ENCODE measurements around the gene PLCB1.
"Not testable (repeated sequence)": the region's sequence is repeated elsewhere in the genome, so short reads cannot be mapped to it uniquely, and the experiment has no call there.

The PLCB1 gene

GRCh38 chr20:8438748-8439147 lies 306.7 kb downstream of the PLCB1 start:
- DNase-seq (ENCODE audit: low read depth, low spot score): no peak

GRCh38 chr20:8443464-8444072 lies 311.5 kb downstream of the PLCB1 start:
- no peak for DNase-seq (ENCODE audit: low read depth, low spot score)

DNA sequence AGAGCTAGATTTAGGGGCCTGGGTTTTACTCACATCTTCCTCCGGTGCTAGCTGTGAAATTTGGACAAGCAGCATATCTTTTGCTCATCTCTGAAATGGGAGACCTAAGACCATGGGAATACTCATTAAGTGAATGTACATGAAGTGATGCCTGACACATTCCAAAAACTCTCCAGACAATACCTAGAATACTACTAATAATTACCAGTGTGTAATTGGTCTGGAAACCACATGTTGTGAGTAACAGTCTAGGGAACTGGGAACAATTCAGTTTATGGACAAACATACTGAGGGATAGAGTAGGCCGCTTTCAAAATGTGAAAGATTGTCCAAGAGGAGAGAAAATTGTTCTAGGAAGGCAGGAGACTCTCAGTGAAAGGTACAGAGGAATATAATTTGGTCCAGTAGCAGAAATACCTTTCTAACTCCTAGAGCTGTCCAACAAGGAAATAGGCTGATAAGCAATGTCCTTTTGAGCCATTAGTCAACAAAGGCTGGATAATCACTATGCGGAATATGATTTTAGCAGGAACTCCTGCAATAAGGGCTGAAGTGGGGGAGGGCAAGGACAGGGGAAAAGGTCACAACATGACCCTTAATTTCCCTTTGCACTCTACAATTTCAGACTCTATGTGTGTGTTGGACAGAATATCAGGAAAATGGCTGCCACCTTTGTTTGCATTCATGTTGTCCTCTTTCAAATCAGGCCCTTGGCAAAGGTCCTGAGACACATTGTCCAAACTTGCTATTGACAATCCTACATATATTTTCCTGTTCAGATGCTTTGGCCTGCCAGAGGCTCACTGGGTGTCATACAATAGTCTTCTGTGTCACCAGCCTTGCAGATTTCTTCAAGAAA lies 315.4 kb downstream of the PLCB1 start:
- DNase-seq (ENCODE audit: low read depth, low spot score): no peak

DNA sequence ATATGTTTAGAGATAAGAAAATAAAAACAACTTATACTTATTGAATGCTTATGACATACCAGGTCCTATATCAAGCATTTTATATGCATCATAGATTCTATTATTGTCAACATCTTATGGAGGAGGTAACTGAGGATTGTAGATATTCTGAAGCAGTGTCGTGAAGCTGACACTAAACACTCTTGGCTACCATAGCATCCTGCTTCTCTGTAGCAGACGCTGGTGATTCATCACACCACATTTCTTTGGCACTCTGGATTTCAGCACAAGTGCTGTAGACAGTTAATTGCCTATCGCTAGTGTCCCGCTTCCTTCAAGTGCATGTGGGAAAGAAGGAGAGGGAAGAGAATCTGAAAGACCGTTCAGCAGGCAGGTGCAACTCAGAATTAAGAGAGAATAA lies 317.1 kb downstream of the PLCB1 start:
- DNase-seq (ENCODE audit: low read depth, low spot score): no peak

- DNase-seq (ENCODE audit: low read depth, low spot score): no peak
These were observed 322.2 kb downstream of the PLCB1 start for GRCh38 chr20:8454137-8454712.

- no peak for DNase-seq (ENCODE audit: low read depth, low spot score)
These were observed 324.7 kb downstream of the PLCB1 start for GRCh38 chr20:8456765-8457164.

GRCh38 chr20:8457978-8458377 lies 325.9 kb downstream of the PLCB1 start:
- no peak for DNase-seq (ENCODE audit: low read depth, low spot score)

DNA sequence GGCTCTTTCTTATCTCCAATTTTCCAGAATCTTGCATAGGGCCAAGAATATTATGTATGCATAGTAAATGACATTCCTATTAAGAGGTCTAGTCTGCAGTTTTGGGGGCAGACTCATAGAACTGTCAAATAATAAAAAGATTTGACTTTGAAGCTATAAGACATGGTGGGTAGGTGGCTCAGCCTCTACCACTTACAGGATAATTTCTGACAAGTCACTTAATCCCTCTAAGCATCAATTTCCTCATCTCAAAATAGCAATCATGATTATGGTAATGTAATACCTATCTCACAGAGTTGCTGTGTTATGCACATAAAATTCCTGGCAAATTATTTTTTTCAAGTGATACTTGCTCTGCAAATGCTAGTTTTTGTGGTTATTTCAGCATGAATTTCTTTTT lies 329.1 kb downstream of the PLCB1 start:
- DNase-seq (ENCODE audit: low read depth, low spot score): no peak

DNA sequence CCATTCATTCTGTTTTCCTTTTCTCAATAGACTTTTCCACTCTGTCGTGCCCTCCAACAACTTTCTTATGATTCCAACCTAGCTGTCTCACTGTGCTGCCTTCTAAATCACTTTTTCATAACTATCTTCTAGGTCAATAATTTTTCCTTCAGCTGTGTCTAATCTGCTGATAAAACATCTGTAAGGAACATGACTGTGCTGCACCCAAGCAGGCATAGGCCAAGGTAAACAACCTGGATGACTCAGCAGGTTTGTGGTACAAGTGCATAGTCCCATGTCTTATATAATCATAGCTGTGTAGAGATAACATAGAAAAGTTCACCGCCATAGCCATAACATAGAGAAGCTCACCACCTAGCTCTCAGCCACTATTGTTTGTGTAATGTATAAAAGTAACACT lies 332.3 kb downstream of the PLCB1 start:
- DNase-seq (ENCODE audit: low read depth, low spot score): no peak

GRCh38 chr20:8466781-8467180 lies 334.7 kb downstream of the PLCB1 start:
- DNase-seq (ENCODE audit: low read depth, low spot score): not testable (repeated sequence)

DNA sequence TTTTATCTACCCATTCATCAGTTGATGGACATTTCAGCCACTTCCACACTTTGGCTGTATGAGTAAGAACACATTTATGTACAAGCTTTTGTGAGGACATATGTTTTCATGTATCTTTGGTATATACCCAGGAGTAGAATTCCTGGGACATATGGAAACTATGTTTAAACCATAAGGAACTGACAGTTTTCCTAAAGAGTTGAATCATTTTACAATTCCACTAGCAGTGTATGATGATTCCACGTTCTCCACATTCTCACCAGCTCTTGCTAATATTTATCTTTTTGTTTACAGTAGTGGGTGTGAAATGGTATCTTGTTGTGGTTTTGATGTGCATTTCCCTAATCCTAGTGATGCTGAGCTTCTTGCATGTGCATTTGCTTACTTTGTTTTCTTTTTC lies 338.1 kb downstream of the PLCB1 start:
- DNase-seq (ENCODE audit: low read depth, low spot score): no peak

DNA sequence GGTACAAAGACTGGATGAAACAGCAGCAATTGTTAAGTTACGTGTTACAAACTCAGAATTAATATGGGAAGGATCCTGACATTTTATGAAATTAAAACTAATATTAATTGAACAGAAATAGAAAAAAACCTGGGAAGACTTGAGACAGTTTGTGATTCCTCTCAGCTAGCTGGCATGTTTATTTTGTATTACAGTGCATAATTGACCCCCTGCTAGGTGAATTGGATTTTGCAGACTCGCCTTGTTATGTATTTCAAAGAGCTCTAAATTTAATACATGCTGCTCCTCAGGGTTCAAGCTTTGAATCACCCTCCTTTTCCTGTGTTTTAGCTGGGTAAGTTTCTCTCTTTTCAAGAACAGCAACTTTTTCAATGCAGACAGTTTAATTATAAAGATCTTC lies 339.4 kb downstream of the PLCB1 start:
- no peak for DNase-seq (ENCODE audit: low read depth, low spot score)

GRCh38 chr20:8473459-8473858 lies 341.4 kb downstream of the PLCB1 start:
- no peak for DNase-seq (ENCODE audit: low read depth, low spot score)

DNA sequence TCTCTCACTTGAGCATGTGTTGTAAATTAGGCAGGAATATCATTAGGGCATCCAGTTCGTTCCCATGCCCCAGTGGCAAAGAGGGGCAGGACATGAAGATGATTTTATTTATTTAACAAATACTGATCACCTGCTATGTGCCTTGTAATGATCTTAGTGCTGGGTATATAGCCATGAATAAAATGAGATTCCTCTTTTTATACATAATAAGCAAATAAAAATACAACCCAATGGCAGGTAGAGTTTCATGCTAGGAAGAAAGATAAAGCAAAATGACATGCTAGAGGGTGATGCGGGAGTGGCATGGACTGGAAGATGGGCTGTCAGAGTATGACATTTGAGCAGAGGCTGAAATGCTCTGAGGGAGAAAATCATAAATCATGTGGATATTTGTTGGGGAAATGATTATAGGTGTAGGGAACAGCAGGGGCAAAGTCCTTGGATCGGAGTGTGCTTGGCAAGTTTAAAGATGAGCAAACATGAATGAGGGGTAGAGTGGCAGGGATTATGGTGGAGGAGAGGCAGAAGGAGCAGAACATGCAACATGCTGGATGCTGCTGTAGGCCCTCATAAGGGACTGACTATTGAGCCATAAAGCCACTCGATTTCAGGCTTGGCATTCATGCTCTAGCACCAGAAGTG lies 342.1 kb downstream of the PLCB1 start:
- DNase-seq (ENCODE audit: low read depth, low spot score): no peak

- no peak for DNase-seq (ENCODE audit: low read depth, low spot score)
These were observed 344.0 kb downstream of the PLCB1 start for GRCh38 chr20:8476021-8476420.

- DNase-seq (ENCODE audit: low read depth, low spot score): no peak
These were observed 348.5 kb downstream of the PLCB1 start for GRCh38 chr20:8480597-8480996.

- DNase-seq (ENCODE audit: low read depth, low spot score): no peak
These were observed 355.6 kb downstream of the PLCB1 start for GRCh38 chr20:8487696-8488095.

DNA sequence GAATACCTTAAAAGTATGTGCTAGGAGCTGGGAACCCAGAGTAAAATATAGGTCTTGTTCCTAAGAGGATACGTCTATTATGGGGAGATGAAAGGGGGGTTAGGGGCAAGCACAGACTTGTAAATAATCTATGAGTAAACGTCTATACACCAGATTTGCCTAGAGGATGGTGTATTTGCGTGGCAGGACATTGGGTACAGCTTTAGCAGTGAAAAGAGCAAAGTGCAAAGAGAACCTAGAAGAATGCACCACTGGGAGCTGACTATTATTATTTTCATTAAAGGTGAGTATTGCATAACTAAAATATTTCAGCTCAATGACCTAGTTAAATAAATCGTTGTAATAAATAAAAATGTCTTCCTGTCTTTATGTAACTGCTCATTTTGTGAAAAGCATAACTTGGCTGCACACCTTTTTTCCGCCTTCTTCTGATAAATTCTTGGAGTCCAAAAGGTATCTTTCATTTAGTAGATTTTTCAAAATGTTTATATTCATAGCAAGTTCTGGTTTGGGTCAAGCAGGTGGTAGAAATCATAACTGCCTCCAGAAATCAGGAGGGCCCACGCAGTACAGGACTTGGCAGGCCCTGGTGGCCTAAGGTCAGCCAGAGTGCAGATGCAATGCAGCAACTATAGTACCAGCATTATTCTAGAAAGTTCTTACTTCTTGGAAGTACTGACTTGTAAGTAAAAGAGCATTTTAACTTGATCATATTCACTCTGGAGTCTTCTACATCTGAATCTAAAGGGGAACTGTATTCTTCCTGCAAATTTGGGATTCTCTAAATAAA lies 357.2 kb downstream of the PLCB1 start:
- DNase-seq (ENCODE audit: low read depth, low spot score): no peak

- no peak for DNase-seq (ENCODE audit: low read depth, low spot score)
These were observed 358.2 kb downstream of the PLCB1 start for GRCh38 chr20:8490076-8490830.

GRCh38 chr20:8492173-8492572 lies 360.1 kb downstream of the PLCB1 start:
- DNase-seq (ENCODE audit: low read depth, low spot score): no peak

GRCh38 chr20:8498571-8498970 lies 366.5 kb downstream of the PLCB1 start:
- no peak for DNase-seq (ENCODE audit: low read depth, low spot score)

Data from activated CD4-positive, CD25-positive, alpha-beta regulatory T cell treated with anti-CD3 and anti-CD28 coated beads, Interleukin-2, amount 50 U/mL, for 16 hours (primary cell).